Posterior cingulate gyrus (tissue), 11 donors: ENCODE results near the gene GPR65.
"Not testable (repeated sequence)": the region's sequence is repeated elsewhere in the genome, so short reads cannot be mapped to it uniquely, and the experiment has no call there.

Experiments
- DNase-seq, 10 donors: peaks; one replicate each; pipeline versions ENCODE4 v3.0.0 to v3.0.0-alpha.2; 2020 to 2021; ENCODE audit warnings: mixed read lengths in 3 of 10
- intact Hi-C: fragments of 100-400 bp; cut with DNase I; formaldehyde crosslinking; loops from one replicate; pipeline ENCODE4 v1.15.1; 2023

Gene GPR65

DNA sequence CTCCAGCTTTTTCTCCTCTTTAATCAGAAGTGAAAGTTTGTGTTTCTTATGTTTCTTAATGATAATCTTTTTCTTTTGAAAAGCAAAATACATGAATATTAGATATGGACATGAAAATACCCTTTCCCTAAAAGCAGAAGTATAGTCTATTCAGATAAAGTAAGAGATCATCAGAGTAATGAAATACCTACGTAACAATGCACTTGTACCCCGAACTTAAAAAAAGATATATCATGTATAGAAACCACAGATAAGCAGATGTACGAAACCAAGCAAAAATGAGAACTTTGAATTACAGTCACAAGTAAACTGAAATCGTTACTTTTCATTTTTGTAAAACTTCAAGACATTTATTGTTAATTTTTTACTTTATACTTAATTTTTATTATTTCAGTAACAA is 1.5 kb upstream of the GPR65 start:
- DNase-seq, result no peak
- intact Hi-C loops, result no loop called here

- no peak for DNase-seq
- intact Hi-C loops, result no loop called here
Measured at GRCh38 chr14:88004506-88005036, 364 bp upstream of the GPR65 start.

GRCh38 chr14:88005978-88006851 is 1.3 kb downstream of the GPR65 start:
- no peak for DNase-seq
- intact Hi-C loops, result no loop called here

DNA sequence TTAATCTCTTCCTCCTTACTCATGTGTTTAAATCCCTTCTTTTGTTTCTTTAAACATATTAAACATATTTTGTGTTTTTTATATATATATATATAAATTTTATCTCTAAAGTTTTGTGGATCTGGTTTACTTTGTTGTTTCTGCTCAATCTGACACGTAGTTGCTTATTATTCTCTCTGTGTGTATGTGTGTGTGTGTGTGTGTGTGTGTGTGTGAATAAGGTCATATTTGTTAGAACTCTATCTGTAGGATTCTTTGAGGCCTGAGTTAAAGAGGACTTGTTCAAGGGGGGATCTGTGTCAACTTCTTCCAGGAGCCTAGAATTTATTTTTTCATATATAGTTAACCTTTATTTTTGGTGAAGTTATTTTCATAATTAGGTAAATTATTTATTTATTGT is 2.7 kb downstream of the GPR65 start:
- intact Hi-C loops, result no loop called here
- no peak for DNase-seq

DNA sequence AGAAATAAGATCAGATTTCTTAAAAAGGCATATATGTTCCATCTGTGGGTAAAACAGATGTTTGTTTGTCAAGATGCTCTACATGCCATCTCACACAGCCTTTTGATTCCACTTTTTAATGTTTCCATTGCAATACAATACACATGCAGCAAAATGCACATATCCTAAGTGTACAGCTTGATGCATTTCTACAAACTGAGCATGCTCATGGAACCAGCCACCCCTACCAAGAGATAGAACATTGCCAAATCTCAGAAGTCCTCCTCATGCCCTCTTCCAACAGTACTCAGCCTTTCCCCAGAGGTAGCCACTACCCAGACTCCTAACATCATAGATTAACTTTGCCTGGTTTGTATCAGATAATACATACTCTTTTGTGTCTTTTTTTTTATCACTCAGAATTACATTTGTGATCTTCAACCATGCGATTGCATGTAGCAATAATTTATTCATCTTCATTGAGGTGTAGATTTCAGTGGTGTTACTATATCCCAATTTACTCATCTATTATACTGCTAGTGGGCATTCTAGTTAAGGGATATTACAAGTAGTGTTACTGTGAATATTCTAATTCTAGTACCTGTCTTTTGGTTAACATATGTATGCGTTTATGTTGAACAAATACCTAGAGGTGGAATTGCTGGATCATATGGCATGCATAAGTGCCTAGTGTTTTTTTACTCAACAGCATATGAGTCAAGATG is 3.3 kb downstream of the GPR65 start:
- no peak for DNase-seq
- intact Hi-C loops, result no loop called here

DNA sequence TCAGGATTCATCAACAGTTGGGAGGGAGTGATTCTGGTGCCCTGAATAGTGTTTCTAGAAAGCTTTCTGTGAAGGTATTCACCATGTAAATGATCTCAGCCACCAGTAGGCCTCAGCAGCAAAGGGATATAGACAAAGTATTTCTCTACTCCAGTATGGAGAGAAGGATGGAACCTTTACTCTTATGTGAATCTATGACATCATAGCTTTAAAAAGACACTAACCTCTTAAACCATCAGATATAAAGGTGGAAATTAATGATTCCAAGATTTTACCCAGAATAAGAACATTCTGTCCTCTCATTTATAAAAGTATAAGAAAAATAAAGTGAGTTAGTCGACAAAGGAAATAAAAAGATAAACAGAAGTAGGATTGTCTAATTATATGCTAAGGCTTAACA is 4.6 kb downstream of the GPR65 start:
- no peak for DNase-seq
- intact Hi-C loops, result no loop called here

GRCh38 chr14:88010331-88010730 is 5.4 kb downstream of the GPR65 start:
- no peak for DNase-seq
- intact Hi-C loops, result loop anchor here (5.0 to 10.0 kb wide), 2 partner anchors 157 to 544 kb away; partner anchors contain the start of gene PTPN21

- intact Hi-C loops, result loop anchor here (2.0 to 10.0 kb wide), 3 partner anchors 155 to 542 kb away; partner anchors contain the start of gene PTPN21
- DNase-seq, result no peak
Measured at GRCh38 chr14:88012495-88012894, 7.6 kb downstream of the GPR65 start.

DNA sequence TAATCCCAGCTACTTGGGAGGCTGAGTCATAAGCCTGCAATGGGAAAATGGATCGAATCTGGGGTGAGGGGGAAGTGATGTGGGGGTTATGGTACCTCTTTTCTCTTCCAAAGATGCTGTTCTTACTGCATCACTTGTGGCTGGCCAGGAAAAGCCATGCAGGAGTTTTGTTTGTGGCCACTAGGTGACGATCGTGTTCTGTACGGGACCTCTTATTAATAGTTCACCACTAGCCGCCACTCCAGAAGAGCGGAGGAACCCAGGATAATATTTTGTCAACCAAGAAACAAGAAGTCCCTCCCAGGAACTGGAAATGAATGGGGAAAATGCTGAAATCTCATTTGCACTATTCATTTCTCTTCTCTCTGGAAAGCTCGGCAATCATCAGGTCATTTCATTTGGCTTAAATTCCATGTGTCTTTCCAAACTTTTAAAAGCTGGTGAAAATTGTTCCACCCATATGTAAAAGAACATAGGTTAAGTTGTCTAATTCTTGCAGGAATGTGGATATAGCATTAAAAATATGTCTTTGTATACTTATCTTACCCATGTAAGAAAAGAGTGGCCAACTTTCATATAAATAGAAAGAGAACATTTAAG is 8.9 kb downstream of the GPR65 start:
- DNase-seq, result peak; percentile 34 to 95 (median 67)
- intact Hi-C loops, result loop anchor here (2.0 to 10.0 kb wide), 3 partner anchors 153 to 541 kb away; partner anchors contain the start of gene PTPN21

GRCh38 chr14:88016768-88017167 is 11.8 kb downstream of the GPR65 start:
- intact Hi-C loops, result loop anchor here (10.0 kb wide), 1 partner anchor 538 kb away; the partner anchor contains the start of gene PTPN21
- DNase-seq, result no peak

DNA sequence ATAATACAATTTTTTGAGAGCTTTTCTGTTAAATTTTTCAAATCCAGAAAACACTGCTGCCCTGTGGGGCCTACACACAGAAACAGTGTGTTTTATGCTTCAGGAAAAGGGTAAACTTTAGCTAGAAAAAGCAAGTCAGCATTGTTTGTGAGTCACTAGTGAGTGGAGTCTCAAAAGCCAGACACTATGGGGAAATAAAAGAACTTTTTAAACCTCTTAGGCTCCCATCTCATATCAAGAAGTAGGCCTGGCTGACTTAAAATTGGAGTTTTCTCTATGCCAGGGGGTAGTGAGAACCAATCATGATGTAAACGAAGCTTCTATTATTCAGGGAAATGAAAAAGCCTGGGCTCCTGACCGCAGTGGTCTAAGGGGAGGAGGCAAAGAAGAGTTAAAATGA is 12.6 kb downstream of the GPR65 start:
- intact Hi-C loops, result loop anchor here (10.0 kb wide), 1 partner anchor 537 kb away; the partner anchor contains the start of gene PTPN21
- DNase-seq, result no peak

DNA sequence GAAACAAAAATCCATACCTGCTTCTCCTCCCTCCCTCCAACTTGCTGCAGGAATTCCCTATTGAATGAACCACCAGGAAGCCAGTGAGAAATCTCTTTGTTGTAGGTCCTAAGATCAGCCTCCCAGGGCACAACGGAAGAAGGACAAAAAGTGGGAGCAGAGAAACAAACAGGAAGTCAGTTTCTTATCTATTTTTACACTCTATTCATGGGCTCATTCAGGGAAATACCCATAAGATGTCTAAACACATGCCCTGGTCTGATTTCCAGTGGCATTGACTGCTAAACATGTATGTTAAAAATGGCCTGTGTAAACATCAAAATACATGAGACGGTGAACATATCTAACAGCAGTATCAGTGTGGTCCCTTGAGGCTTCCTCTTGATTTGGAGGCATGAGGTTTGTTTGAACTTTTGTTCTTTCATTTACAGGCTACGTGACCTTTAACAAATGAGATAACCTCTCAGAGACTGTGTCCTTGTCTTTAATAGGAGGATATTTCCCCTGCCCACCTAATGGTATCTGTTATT is 18.8 kb downstream of the GPR65 start:
- no peak for DNase-seq
- intact Hi-C loops, result no loop called here

DNA sequence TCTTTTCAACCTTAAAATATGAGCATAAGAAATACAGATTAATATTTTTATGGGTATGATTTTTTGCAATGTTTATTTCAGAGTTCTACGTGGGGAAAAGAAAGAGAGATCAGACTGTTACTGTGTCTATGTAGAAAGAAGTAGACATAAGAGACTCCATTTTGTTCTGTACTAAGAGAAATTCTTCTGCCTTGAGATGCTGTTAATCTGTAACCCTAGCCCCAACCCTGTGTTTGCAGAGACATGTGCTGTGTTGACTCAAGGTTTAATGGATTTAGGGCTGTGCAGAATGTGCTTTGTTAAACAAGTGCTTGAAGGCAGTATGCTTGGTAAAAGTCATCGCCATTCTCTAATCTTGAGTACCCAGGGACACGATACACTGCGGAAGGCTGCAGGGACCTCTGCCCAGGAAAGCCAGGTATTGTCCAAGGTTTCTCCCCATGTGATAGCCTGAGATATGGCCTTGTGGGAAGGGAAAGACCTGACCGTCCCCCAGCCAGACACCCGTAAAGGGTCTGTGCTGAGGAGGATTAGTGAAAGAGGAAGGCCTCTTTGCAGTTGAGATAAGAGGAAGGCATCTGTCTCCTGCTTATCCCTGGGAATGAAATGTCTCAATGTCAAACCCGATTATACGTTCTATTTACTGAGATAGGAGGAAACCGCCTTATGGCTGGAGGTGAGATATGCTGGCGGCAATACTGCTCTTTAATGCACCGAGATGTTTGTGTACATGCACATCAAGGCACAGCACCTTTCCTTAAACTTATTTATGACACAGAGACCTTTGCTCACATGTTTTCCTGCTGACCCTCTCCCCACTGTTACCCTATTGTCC is 19.5 kb downstream of the GPR65 start:
- DNase-seq, intact Hi-C loops: not testable (repeated sequence)

GRCh38 chr14:88025313-88025712 is 20.4 kb downstream of the GPR65 start:
- DNase-seq, result no peak
- intact Hi-C loops, result no loop called here

DNA sequence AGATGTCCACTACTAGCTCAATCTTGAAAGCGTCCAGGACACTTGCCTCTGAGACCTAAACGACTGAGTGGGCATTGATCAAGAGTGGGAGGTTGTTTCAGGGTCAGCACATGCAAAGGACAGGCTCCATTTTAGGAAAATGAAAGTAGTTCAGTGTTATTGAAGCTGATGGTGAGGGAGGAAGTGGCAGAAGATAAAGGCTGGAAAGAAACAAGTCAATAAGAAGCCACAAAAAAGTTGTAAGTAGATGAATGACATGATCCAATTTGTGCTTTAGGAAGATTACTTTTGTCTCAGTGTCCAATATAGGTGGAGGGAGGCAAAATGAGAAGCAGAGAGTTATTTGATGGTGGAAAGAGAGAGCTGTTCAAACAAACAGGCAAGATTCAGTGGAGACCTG is 22.0 kb downstream of the GPR65 start:
- intact Hi-C loops, result no loop called here

GRCh38 chr14:88029500-88029899 is 24.6 kb downstream of the GPR65 start:
- no peak for DNase-seq
- intact Hi-C loops, result no loop called here

More for the DNA sequence above, 22.0 kb downstream of the GPR65 start:
- no peak for DNase-seq

- no peak for DNase-seq
- intact Hi-C loops, result no loop called here
Measured at GRCh38 chr14:88030079-88030478, 25.1 kb downstream of the GPR65 start.

- intact Hi-C loops, result no loop called here
Measured at GRCh38 chr14:88030892-88031291, 26.0 kb downstream of the GPR65 start.

DNA sequence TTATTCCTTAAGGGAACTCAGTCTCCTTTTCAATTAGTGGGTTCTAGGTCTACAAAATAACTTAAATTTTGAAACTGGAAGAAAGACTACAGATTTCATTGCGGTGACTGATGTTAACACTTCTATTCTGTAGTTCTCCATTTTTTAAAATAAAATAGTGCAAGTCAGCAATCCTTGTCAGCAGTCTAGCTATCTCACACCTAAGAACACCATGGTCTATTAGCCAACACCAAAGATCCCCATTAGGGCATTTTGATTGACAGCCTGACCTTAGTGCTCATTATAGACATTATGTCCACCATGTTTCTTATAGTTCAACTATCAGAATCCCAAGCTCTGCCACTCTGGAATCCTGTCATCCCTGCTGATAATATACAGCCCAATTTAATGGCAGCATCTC is 27.4 kb downstream of the GPR65 start:
- intact Hi-C loops, result no loop called here
- no peak for DNase-seq

More at GRCh38 chr14:88030892-88031291, 26.0 kb downstream of the GPR65 start:
- DNase-seq, result no peak

- intact Hi-C loops, result no loop called here
- DNase-seq, result no peak
Measured at GRCh38 chr14:88034076-88034475, 29.1 kb downstream of the GPR65 start.
